Measurements from ENCODE around the gene TAF4.

GRCh38 chr20:62069741-62070216, 4.1 kb upstream of the TAF4 start:
- no peak for TF ChIP-seq CTCF (IDR thresholded peaks at IDR 0.05)
- TF ChIP-seq POLR2A (IDR thresholded peaks at IDR 0.05): no peak

All from body of pancreas (tissue), 4 donors.